A549 (cell line): ENCODE data around the gene MAMLD1. TPM values are rescaled to one million over a fixed set of nuclear protein-coding genes. Genes with fewer than 3 reads are reported as not detected.

Experiments used
- ATAC-seq, 2 experiments: fragments of 200-7000 bp in 1 of 2; fragments of >200 bp in 1 of 2; cut with Nextera tagmentation in 1 of 2; cut with Tn5 transposase in 1 of 2; 3 replicates each; pipeline versions ENCODE4 v1.8.0 to v1.9.1; 2018 to 2020; ENCODE audit warnings: mild to moderate bottlenecking in 1 of 2, moderate library complexity in 1 of 2
- CTCF ChIA-PET: fragments of 300-600 bp; sonication (Branson Sonifier 250); formaldehyde crosslinking; extraction: SDS; loops from one replicate; lab custom pipeline; 2021; ENCODE audit warnings: antibody characterized with exemption, inconsistent platforms; lab: Yijun Ruan, JAX
- POLR2A ChIA-PET: fragments of 350-600 bp; formaldehyde crosslinking; extraction: SDS; loops from one replicate; lab custom pipeline; 2021; ENCODE audit warnings: antibody characterized with exemption, inconsistent platforms; lab: Yijun Ruan, JAX
- DNase-seq, 2 experiments: peaks; one replicate each; pipeline versions ENCODE4 v3.0.0 to v3.0.0-alpha.2; 2011 to 2016; ENCODE audit warnings: low read depth in 1 of 2, low spot score in 1 of 2
- FAIRE-seq: peaks from 2 replicates; lab custom pipeline; 2011; peaks lifted over from hg19 to GRCh38; lab: Jason Lieb, UNC
- H3K27ac ChIP-seq, 2 experiments: fragments of >200 bp; sonication (Bioruptor Twin); formaldehyde crosslinking; 3 replicates each; pipeline ENCODE4 v1.5.1; 2016 to 2017
- H3K4me1 ChIP-seq: fragments of >200 bp; sonication (Bioruptor Twin); formaldehyde crosslinking; 3 replicates; pipeline ENCODE4 v1.6.1; 2016
- H3K4me2 ChIP-seq: fragments of >200 bp; sonication (Bioruptor Twin); formaldehyde crosslinking; 3 replicates; pipeline ENCODE4 v1.6.1; 2016
- H3K4me3 ChIP-seq: fragments of >200 bp; sonication (Bioruptor Twin); formaldehyde crosslinking; 3 replicates; pipeline ENCODE4 v1.5.1; 2016
- H3K9me3 ChIP-seq: fragments of >200 bp; sonication (Bioruptor Twin); formaldehyde crosslinking; 3 replicates; pipeline ENCODE4 v1.6.1; 2016
- ATOH8 ChIP-seq: fragments of 250-450 bp; sonication (Bioruptor Pico); IDR thresholded peaks from 2 replicates; pipeline ENCODE4 v1.5.0; 2020; ENCODE audit warnings: low read depth, mild to moderate bottlenecking, moderate library complexity
- BHLHE40 ChIP-seq: IDR thresholded peaks from 2 replicates; pipeline ENCODE4 v1.6.1; 2012; ENCODE audit warnings: low read depth, low read length, inconsistent platforms
- CBX2 ChIP-seq: fragments of 200-600 bp; sonication (generic); IDR thresholded peaks from 2 replicates; pipeline ENCODE4 v1.6.1; 2016; ENCODE audit warnings: low read depth, mild to moderate bottlenecking, borderline replicate concordance
- CBX8 ChIP-seq: fragments of 200-600 bp; sonication (generic); IDR thresholded peaks from 2 replicates; pipeline ENCODE4 v1.6.1; 2016
- CHD2 ChIP-seq: fragments of 150-350 bp; IDR thresholded peaks from 2 replicates; pipeline ENCODE4 v1.6.1; 2014; ENCODE audit warnings: low read length; ENCODE audit not compliant: partially characterized antibody
- EHF ChIP-seq: fragments of 250-450 bp; sonication (Bioruptor Pico); IDR thresholded peaks from 2 replicates; pipeline ENCODE4 v1.5.0; 2020; ENCODE audit warnings: mild to moderate bottlenecking
- EHMT2 ChIP-seq: fragments of 200-600 bp; sonication (generic); IDR thresholded peaks from 2 replicates; pipeline ENCODE4 v1.6.1; 2016; ENCODE audit warnings: antibody characterized with exemption, low read depth, mild to moderate bottlenecking, moderate library complexity
- ELK1 ChIP-seq: fragments of 150-350 bp; IDR thresholded peaks from 2 replicates; pipeline ENCODE4 v1.6.1; 2014; ENCODE audit warnings: low read depth, mild to moderate bottlenecking, low read length
- EP300 ChIP-seq, 2 experiments: fragments of >200 bp; sonication (Bioruptor Twin); formaldehyde crosslinking; IDR thresholded peaks; 2 replicates in 1 of 2; 3 replicates in 1 of 2; pipeline ENCODE4 v1.6.1; 2016 to 2017
- FOSB ChIP-seq: fragments of 250-450 bp; sonication (Bioruptor Pico); IDR thresholded peaks from 2 replicates; pipeline ENCODE4 v1.5.0; 2020; ENCODE audit warnings: mild to moderate bottlenecking, moderate library complexity
- FOSL2 ChIP-seq, 2 experiments: fragments of 450-650 bp in 1 of 2; fragments of >200 bp in 1 of 2; sonication (Bioruptor Twin) in 1 of 2; formaldehyde crosslinking; IDR thresholded peaks; 2 replicates each; pipeline versions ENCODE4 v1.5.0 to v1.6.1; 2016 to 2020; ENCODE audit warnings: mild to moderate bottlenecking in 1 of 2, moderate library complexity in 1 of 2
- FOXS1 ChIP-seq: fragments of 250-450 bp; sonication (Bioruptor Pico); IDR thresholded peaks from 2 replicates; pipeline ENCODE4 v1.5.0; 2020; ENCODE audit warnings: mild to moderate bottlenecking, moderate library complexity
- HDAC2 ChIP-seq: fragments of 200-600 bp; sonication (generic); IDR thresholded peaks from 2 replicates; pipeline ENCODE4 v1.6.1; 2016
- HEYL ChIP-seq: fragments of 250-450 bp; sonication (Bioruptor Pico); IDR thresholded peaks from 2 replicates; pipeline ENCODE4 v1.8.0; 2021; ENCODE audit warnings: mild to moderate bottlenecking, moderate library complexity
- HOXB13 ChIP-seq: fragments of 250-450 bp; sonication (Bioruptor Pico); IDR thresholded peaks from 2 replicates; pipeline ENCODE4 v1.5.0; 2020; ENCODE audit warnings: low read depth, mild to moderate bottlenecking, moderate library complexity
- JUN ChIP-seq, 2 experiments: fragments of >200 bp; sonication (Bioruptor Twin); formaldehyde crosslinking; IDR thresholded peaks; 2 replicates in 1 of 2; 3 replicates in 1 of 2; pipeline ENCODE4 v1.6.1; 2016 to 2017
- KDM5A ChIP-seq: fragments of 200-600 bp; sonication (generic); IDR thresholded peaks from 2 replicates; pipeline ENCODE4 v1.6.1; 2016; ENCODE audit warnings: antibody characterized with exemption, mild to moderate bottlenecking
- MYC ChIP-seq: IDR thresholded peaks from 2 replicates; pipeline ENCODE4 v1.6.1; 2012; ENCODE audit warnings: mild to moderate bottlenecking, inconsistent platforms, low read length, improper control_type of control experiment, borderline replicate concordance
- NFE2L2 ChIP-seq: fragments of 150-350 bp; conservative IDR thresholded peaks from 2 replicates; pipeline ENCODE4 v1.6.1; 2014; ENCODE audit warnings: low read length
- NPAS2 ChIP-seq: fragments of 250-450 bp; sonication (Bioruptor Pico); IDR thresholded peaks from 2 replicates; pipeline ENCODE4 v1.8.0; 2022; ENCODE audit warnings: mild to moderate bottlenecking, moderate library complexity, borderline replicate concordance
- NR3C1 ChIP-seq: fragments of >200 bp; sonication (Bioruptor Twin); formaldehyde crosslinking; IDR thresholded peaks from 3 replicates; pipeline ENCODE4 v1.6.1; 2017
- RAD21 ChIP-seq, 2 experiments: fragments of >200 bp in 1 of 2; sonication (Bioruptor Twin) in 1 of 2; formaldehyde crosslinking in 1 of 2; IDR thresholded peaks in 1 of 2; conservative IDR thresholded peaks in 1 of 2; 2 replicates in 1 of 2; 3 replicates in 1 of 2; pipeline ENCODE4 v1.6.1; 2012 to 2018; ENCODE audit warnings: inconsistent platforms in 1 of 2
- RARB ChIP-seq: fragments of 250-450 bp; sonication (Bioruptor Pico); IDR thresholded peaks from 2 replicates; pipeline ENCODE4 v1.8.0; 2021; ENCODE audit warnings: mild to moderate bottlenecking, moderate library complexity
- RCOR1 ChIP-seq: fragments of 150-350 bp; IDR thresholded peaks from 2 replicates; pipeline ENCODE4 v1.6.1; 2014; ENCODE audit warnings: antibody characterized with exemption, low read length, low read depth
- TFCP2L1 ChIP-seq: fragments of 250-450 bp; sonication (Bioruptor Pico); IDR thresholded peaks from 2 replicates; pipeline ENCODE4 v1.5.0; 2021; ENCODE audit warnings: mild to moderate bottlenecking
- TP53 ChIP-seq: fragments of 250-450 bp; sonication (Bioruptor Pico); IDR thresholded peaks from 2 replicates; pipeline ENCODE4 v1.5.0; 2021; ENCODE audit warnings: mild to moderate bottlenecking, moderate library complexity
- ZNF302 ChIP-seq: fragments of 250-450 bp; sonication (Bioruptor Pico); IDR thresholded peaks from 2 replicates; pipeline ENCODE4 v1.9.0; 2021; ENCODE audit warnings: inconsistent platforms, mild to moderate bottlenecking, moderate library complexity
- WGBS: methylation state at CpG from one replicate; pipeline ENCODE4 v1.1.6; 2017; ENCODE audit errors: missing lambda C conversion rate; 5-methylcytosine and 5-hydroxymethylcytosine counted together
- polyA plus RNA-seq, 4 experiments: library from polyadenylated mRNA; depleted of rRNA in 3 of 4; stranded (reverse); fragments of >200 nt; fragmentation: RNase III in 1 of 4; extraction: RNeasy Plus Mini Kit Qiagen cat#74134 plus additional on column Dnase treatment in 1 of 4; gene quantifications; 2 replicates in 3 of 4; 3 replicates in 1 of 4; pipeline ENCODE4 v1.2.3, GENCODE V29; 2011 to 2017
- TF ChIP-seq, protein P1 (sequence below): fragments of >200 bp; sonication (Bioruptor Twin); formaldehyde crosslinking; IDR thresholded peaks from 2 replicates; pipeline ENCODE4 v1.6.1; 2016
- TF ChIP-seq, protein P2 (sequence below): fragments of 250-450 bp; sonication (Bioruptor Pico); IDR thresholded peaks from 2 replicates; pipeline ENCODE4 v1.5.0; 2021; ENCODE audit warnings: mild to moderate bottlenecking, moderate library complexity, borderline replicate concordance

Gene MAMLD1
- polyA plus RNA-seq, 2 of the 4 experiments (the other 2 are of a cell fraction): 1.2 to 2.3 TPM

GRCh38 chrX:150531467-150531866, 168.3 kb downstream of the MAMLD1 start:
- Histone ChIP-seq H3K9me3 (0 out of 3 replicates have a peak, but pooled peaks cover 3% of the 10 kb centered on the region), H3K4me3 (no peak overlapping the region), H3K4me1 (no peaks in the 10 kb centered on the region), H3K4me2 (no peak overlapping the region), H3K27ac (no peak overlapping the region)
- CTCF ChIA-PET: no interaction called here
- POLR2A ChIA-PET: no interaction called here
- no peak for FAIRE-seq
- WGBS: 90% methylated on average over 4 of the region's 4 CpGs
- no peak for ATAC-seq
- TF ChIP-seq KDM5A (no peak), MYC (no peak), RARB (CRISPR knock-in tag) (no peak), NFE2L2 (no peak), TFCP2L1 (no peak), BHLHE40 (no peak), CBX8 (no peak), RCOR1 (no peak), FOSL2 (IDR thresholded peaks at IDR 0.05) (no peak), FOSL2 (CRISPR knock-in tag; IDR thresholded peaks at IDR 0.05) (no peak), HDAC2 (no peak), EHF (no peak), TP53 (CRISPR knock-in tag) (no peak), EP300 (IDR thresholded peaks at IDR 0.05) (no peak), NPAS2 (CRISPR knock-in tag) (no peak), CBX2 (no peak), RAD21 (conservative IDR thresholded peaks at IDR 0.05 in 1 of 2, IDR thresholded peaks at IDR 0.05 in 1 of 2) (no peak), HOXB13 (no peak)
- TF ChIP-seq, protein P1, sequence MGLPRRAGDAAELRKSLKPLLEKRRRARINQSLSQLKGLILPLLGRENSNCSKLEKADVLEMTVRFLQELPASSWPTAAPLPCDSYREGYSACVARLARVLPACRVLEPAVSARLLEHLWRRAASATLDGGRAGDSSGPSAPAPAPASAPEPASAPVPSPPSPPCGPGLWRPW: no peak
- DNase-seq: no peak

- FAIRE-seq: no peak
- Histone ChIP-seq H3K4me2 (no peak overlapping the region), H3K9me3 (0 out of 3 replicates have a peak, but pooled peaks cover 7% of the 10 kb centered on the region), H3K4me3 (no peak overlapping the region), H3K27ac (no peak overlapping the region), H3K4me1 (no peaks in the 10 kb centered on the region)
- POLR2A ChIA-PET: no interaction called here
- WGBS: 28% methylated on average over 3 of the region's 3 CpGs
- TF ChIP-seq, protein P2, sequence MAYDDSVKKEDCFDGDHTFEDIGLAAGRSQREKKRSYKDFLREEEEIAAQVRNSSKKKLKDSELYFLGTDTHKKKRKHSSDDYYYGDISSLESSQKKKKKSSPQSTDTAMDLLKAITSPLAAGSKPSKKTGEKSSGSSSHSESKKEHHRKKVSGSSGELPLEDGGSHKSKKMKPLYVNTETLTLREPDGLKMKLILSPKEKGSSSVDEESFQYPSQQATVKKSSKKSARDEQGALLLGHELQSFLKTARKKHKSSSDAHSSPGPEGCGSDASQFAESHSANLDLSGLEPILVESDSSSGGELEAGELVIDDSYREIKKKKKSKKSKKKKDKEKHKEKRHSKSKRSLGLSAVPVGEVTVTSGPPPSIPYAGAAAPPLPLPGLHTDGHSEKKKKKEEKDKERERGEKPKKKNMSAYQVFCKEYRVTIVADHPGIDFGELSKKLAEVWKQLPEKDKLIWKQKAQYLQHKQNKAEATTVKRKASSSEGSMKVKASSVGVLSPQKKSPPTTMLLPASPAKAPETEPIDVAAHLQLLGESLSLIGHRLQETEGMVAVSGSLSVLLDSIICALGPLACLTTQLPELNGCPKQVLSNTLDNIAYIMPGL (CRISPR knock-in tag): no peak
- TF ChIP-seq, all 56 proteins: peak for 0
- CTCF ChIA-PET: no interaction called here
- no peak for DNase-seq
- no peak for ATAC-seq
Observed at GRCh38 chrX:150533863-150534262, 170.7 kb downstream of the MAMLD1 start.

GRCh38 chrX:150536455-150537116, 173.5 kb downstream of the MAMLD1 start:
- Histone ChIP-seq H3K27ac (no peak overlapping the region), H3K4me3 (no peak overlapping the region), H3K9me3 (0 out of 3 replicates have a peak, but pooled peaks cover 7% of the 10 kb centered on the region), H3K4me2 (no peak overlapping the region), H3K4me1 (no peaks in the 10 kb centered on the region)
- WGBS: 28% methylated on average over 6 of the region's 8 CpGs
- POLR2A ChIA-PET: no interaction called here
- DNase-seq (peak; percentile 7 to 28), ATAC-seq (peak in 1 of 2 experiments; percentile 71; a peak in 3 of 6 replicates), FAIRE-seq (no peak)
- CTCF ChIA-PET: no interaction called here
- TF ChIP-seq FOSB: no peak
- TF ChIP-seq ELK1: no peak
- TF ChIP-seq FOXS1 (CRISPR knock-in tag): no peak
- TF ChIP-seq EP300 (IDR thresholded peaks at IDR 0.05): no peak
- TF ChIP-seq BHLHE40: no peak
- TF ChIP-seq, protein P2 (CRISPR knock-in tag): no peak
- no peak for TF ChIP-seq JUN (IDR thresholded peaks at IDR 0.05)
- no peak for TF ChIP-seq CHD2
- no peak for TF ChIP-seq RARB (CRISPR knock-in tag)
- TF ChIP-seq ZNF302 (CRISPR knock-in tag): no peak
- TF ChIP-seq TP53 (CRISPR knock-in tag): no peak
- TF ChIP-seq HEYL: no peak
- TF ChIP-seq CBX2: no peak
- no peak for TF ChIP-seq NR3C1
- TF ChIP-seq KDM5A: no peak
- TF ChIP-seq ATOH8 (CRISPR knock-in tag): no peak
- no peak for TF ChIP-seq EHMT2
